ENCODE results near the gene ZMYND10. TPM values are rescaled to one million over a fixed set of nuclear protein-coding genes. Genes with fewer than 3 reads are reported as not detected.
A peak's percentile ranks its signal among the peaks of the same experiment; 100 is the strongest.

ZMYND10 gene
- total RNA-seq (2022) (0.23 and 0.29 TPM in 2 replicates), Bru-seq, nascent RNA (percentile 24 among the genes with signal in this experiment), BruChase-seq, experiment 1, labeled RNA remaining after a 2-hour chase (percentile 22 among the genes with signal in this experiment), BruChase-seq, experiment 2, labeled RNA remaining after a 6-hour chase (percentile 15 among the genes with signal in this experiment)
- long read RNA-seq, partial matches to known transcripts = 0 of 1 reads
- long read RNA-seq, other reads (novel, unspliced or antisense) = 0 of 1 reads

GRCh38 chr3:50345586-50346234, at the start of gene ZMYND10:
Gene ZMYND10, minus strand, starts transcription at chr3:50345732. Its CDS starts 153 bp downstream, at chr3:50345579.
- BruUV-seq (replicated peaks) = no TSS peak
- Histone ChIP-seq H3K4me3 (ENCODE audit: low read depth, low read length) (peak within 1 kb of the TSS; percentile 35), H3K36me3 (ENCODE audit: control insufficient read depth, insufficient read depth, low read length) (0 out of 2 replicates have a peak, but pooled peaks cover 2% of the 10 kb centered on the region), H3K27me3 (replicated peaks; ENCODE audit: control insufficient read depth, insufficient read depth, low read length) (no peaks in the 10 kb centered on the region), H3K9me3 (no peaks in the 10 kb centered on the region), H3K4me1 (peaks cover 3% of the 10 kb centered on the region; the same call in 1 of the 2 replicates)
- Mint-ChIP-seq H3K4me1 (ENCODE audit: low read depth, unreplicated experiment) (peaks cover 6% of the 10 kb centered on the region), H3K4me3 (ENCODE audit: unreplicated experiment) (peak within 1 kb of the TSS; percentile 68), H3K9me3 (ENCODE audit: unreplicated experiment) (no peaks in the 10 kb centered on the region), H3K27ac (ENCODE audit: unreplicated experiment) (peak within 1 kb of the TSS; percentile 10), H3K36me3 (ENCODE audit: insufficient read depth, unreplicated experiment) (peaks cover 9% of the 10 kb centered on the region), H3K27me3 (ENCODE audit: insufficient read depth, unreplicated experiment) (no peaks in the 10 kb centered on the region)
- ChIA-PET CTCF (interaction anchor here (0.6 to 1.2 kb wide), 4 partner anchors 9 to 197 kb away, joined by 3 to 6 read pairs (median 4); no protein-coding TSS in a partner anchor), POLR2A (interaction anchor here (0.6 to 0.7 kb wide), 2 partner anchors 9 to 224 kb away, joined by 3 to 5 read pairs; no protein-coding TSS in a partner anchor)
- TF ChIP-seq CTCF (IDR thresholded peaks at IDR 0.05; ENCODE audit: insufficient read depth in 1 of 2, low read depth in 1 of 2, low read length in 1 of 2, severe bottlenecking in 1 of 2, unreplicated experiment in 1 of 2) = no peak
- intact Hi-C loops (cut with micrococcal nuclease; ENCODE audit: unreplicated experiment) = loop anchor here (2.0 kb wide), 2 partner anchors 19 to 197 kb away; no protein-coding TSS in a partner anchor
- peak; percentile 68 to 83 for DNase-seq

GRCh38 chr3:50393061-50393460, 47.5 kb upstream of the ZMYND10 start:
- no peaks in the 10 kb centered on the region for H3K9me3 ChIP-seq
- no peaks in the 10 kb centered on the region for H3K4me1 ChIP-seq
- TF ChIP-seq CTCF (IDR thresholded peaks at IDR 0.05; ENCODE audit: insufficient read depth in 1 of 2, low read depth in 1 of 2, low read length in 1 of 2, severe bottlenecking in 1 of 2, unreplicated experiment in 1 of 2) = no peak
- BruUV-seq (replicated peaks) = no TSS peak
- Mint-ChIP-seq H3K9me3 (ENCODE audit: unreplicated experiment) (no peaks in the 10 kb centered on the region), H3K27me3 (ENCODE audit: insufficient read depth, unreplicated experiment) (no peaks in the 10 kb centered on the region), H3K4me3 (ENCODE audit: unreplicated experiment) (no peak overlapping the region), H3K36me3 (ENCODE audit: insufficient read depth, unreplicated experiment) (no peaks in the 10 kb centered on the region), H3K4me1 (ENCODE audit: low read depth, unreplicated experiment) (no peaks in the 10 kb centered on the region), H3K27ac (ENCODE audit: unreplicated experiment) (no peak overlapping the region)
- no peaks in the 10 kb centered on the region for H3K36me3 ChIP-seq (ENCODE audit: control insufficient read depth, insufficient read depth, low read length)
- CTCF ChIA-PET = no interaction called here
- H3K4me3 ChIP-seq (ENCODE audit: low read depth, low read length) = no peak overlapping the region
- no peak for DNase-seq
- POLR2A ChIA-PET = no interaction called here
- intact Hi-C loops (cut with micrococcal nuclease; ENCODE audit: unreplicated experiment) = no loop called here
- H3K27me3 ChIP-seq (replicated peaks; ENCODE audit: control insufficient read depth, insufficient read depth, low read length) = no peaks in the 10 kb centered on the region

GRCh38 chr3:50392101-50392715, 46.7 kb upstream of the ZMYND10 start:
- Histone ChIP-seq H3K9me3 (no peaks in the 10 kb centered on the region), H3K4me1 (no peaks in the 10 kb centered on the region), H3K27me3 (replicated peaks; ENCODE audit: control insufficient read depth, insufficient read depth, low read length) (no peaks in the 10 kb centered on the region), H3K4me3 (ENCODE audit: low read depth, low read length) (no peak overlapping the region), H3K36me3 (ENCODE audit: control insufficient read depth, insufficient read depth, low read length) (no peaks in the 10 kb centered on the region)
- Mint-ChIP-seq H3K27ac (ENCODE audit: unreplicated experiment) (no peak overlapping the region), H3K36me3 (ENCODE audit: insufficient read depth, unreplicated experiment) (no peaks in the 10 kb centered on the region), H3K9me3 (ENCODE audit: unreplicated experiment) (no peaks in the 10 kb centered on the region), H3K4me1 (ENCODE audit: low read depth, unreplicated experiment) (no peaks in the 10 kb centered on the region), H3K4me3 (ENCODE audit: unreplicated experiment) (no peak overlapping the region), H3K27me3 (ENCODE audit: insufficient read depth, unreplicated experiment) (no peaks in the 10 kb centered on the region)
- TF ChIP-seq CTCF (IDR thresholded peaks at IDR 0.05; ENCODE audit: insufficient read depth in 1 of 2, low read depth in 1 of 2, low read length in 1 of 2, severe bottlenecking in 1 of 2, unreplicated experiment in 1 of 2) = no peak
- ChIA-PET CTCF (no interaction called here), POLR2A (no interaction called here)
- no peak for DNase-seq
- no TSS peak for BruUV-seq (replicated peaks)
- intact Hi-C loops (cut with micrococcal nuclease; ENCODE audit: unreplicated experiment) = no loop called here
